GM12878 (cell line): ENCODE measurements around the gene NDST3.

Experiments used
- CBFB ChIP-seq: IDR thresholded peaks from 2 replicates; pipeline ENCODE4 v1.6.1; 2016; ENCODE audit warnings: antibody characterized with exemption, low read depth
- EZH2 ChIP-seq: IDR thresholded peaks from 2 replicates; pipeline ENCODE4 v1.6.1; 2012; ENCODE audit warnings: low read depth, mild to moderate bottlenecking, control low read depth, inconsistent platforms, low read length, borderline replicate concordance; ENCODE audit not compliant: control insufficient read depth
- WRNIP1 ChIP-seq: IDR thresholded peaks from 2 replicates; pipeline ENCODE4 v1.6.1; 2011; ENCODE audit warnings: low read depth, low read length, improper control_type of control experiment, borderline replicate concordance

DNA sequence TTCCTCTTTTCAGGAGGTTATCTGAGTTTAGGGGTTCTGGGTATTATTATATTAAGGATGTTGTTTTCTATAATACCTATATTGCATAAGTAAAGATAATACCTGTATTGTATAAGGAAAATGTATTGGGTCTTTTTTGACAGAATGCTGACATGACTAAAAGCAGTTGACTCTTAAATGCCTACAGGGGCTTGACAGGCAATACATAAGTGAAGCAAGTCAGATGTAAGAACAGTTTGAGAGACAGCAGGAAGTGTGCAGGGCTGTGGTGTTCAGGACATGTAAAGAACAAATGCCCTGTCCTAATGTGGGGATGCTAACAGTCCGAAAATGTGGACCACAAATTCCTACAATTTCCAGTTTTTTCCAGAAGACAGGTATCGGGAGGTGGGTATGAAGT, 30.2 kb upstream of the NDST3 start:
- TF ChIP-seq CBFB, result no peak
- no peak for TF ChIP-seq EZH2
- no peak for TF ChIP-seq WRNIP1
